H1 (cell line): Measurements from ENCODE around the gene TIMP3. TPM values are rescaled to one million over a fixed set of nuclear protein-coding genes. Genes with fewer than 3 reads are reported as not detected.

ENCODE experiments used
- CTCF ChIA-PET: fragments of 300-600 bp; sonication (Branson Sonifier 250); formaldehyde crosslinking; loops from one replicate; lab custom pipeline; 2021; ENCODE audit not compliant: partially characterized antibody; lab: Charles Lee
- POLR2A ChIA-PET: fragments of 300-600 bp; sonication (Branson Sonifier 250); formaldehyde crosslinking; loops from one replicate; lab custom pipeline; 2021; ENCODE audit warnings: inconsistent platforms; ENCODE audit not compliant: partially characterized antibody; lab: Charles Lee
- DNase-seq, 2 experiments: peaks; one replicate each; pipeline versions ENCODE4 v3.0.0 to v3.0.0-alpha.2; 2010 to 2022; ENCODE audit warnings: low spot score in 2 of 2, low read depth in 1 of 2, mixed read lengths in 1 of 2
- FAIRE-seq: peaks from 2 replicates; lab custom pipeline; 2011; peaks lifted over from hg19 to GRCh38; lab: Jason Lieb, UNC
- H2AFZ ChIP-seq: 2 replicates; pipeline ENCODE4 v1.8.1; 2012; ENCODE audit warnings: low read length, inconsistent platforms
- H2AK5ac ChIP-seq: 2 replicates; pipeline ENCODE4 v1.6.1; 2013; ENCODE audit warnings: low read depth, low read length
- H2BK120ac ChIP-seq: replicated peaks from 2 replicates; pipeline ENCODE3; 2013; ENCODE audit warnings: low read depth, low read length, inconsistent platforms
- H2BK12ac ChIP-seq: 2 replicates; pipeline ENCODE4 v1.6.1; 2013; ENCODE audit warnings: low read depth, low read length
- H2BK15ac ChIP-seq: 2 replicates; pipeline ENCODE4 v1.6.1; 2013; ENCODE audit warnings: low read length
- H2BK20ac ChIP-seq: 2 replicates; pipeline ENCODE4 v1.6.1; 2013; ENCODE audit warnings: low read length
- H2BK5ac ChIP-seq: 2 replicates; pipeline ENCODE4 v1.6.1; 2013; ENCODE audit warnings: low read depth, low read length
- H3K14ac ChIP-seq: 2 replicates; pipeline ENCODE4 v1.6.1; 2013; ENCODE audit warnings: inconsistent platforms; ENCODE audit not compliant: insufficient read length
- H3K18ac ChIP-seq: 2 replicates; pipeline ENCODE4 v1.6.1; 2013; ENCODE audit warnings: low read length; ENCODE audit errors: extremely low read depth
- H3K23ac ChIP-seq: 2 replicates; pipeline ENCODE4 v1.6.1; 2013; ENCODE audit warnings: inconsistent platforms; ENCODE audit not compliant: insufficient read length
- H3K23me2 ChIP-seq: 2 replicates; pipeline ENCODE4 v1.6.1; 2013; ENCODE audit warnings: low read depth, low read length
- H3K27ac ChIP-seq: 2 replicates; pipeline ENCODE4 v1.6.1; 2011; ENCODE audit warnings: low read depth, low read length, inconsistent platforms
- H3K27me3 ChIP-seq, 4 experiments: replicated peaks in 1 of 4; 1 replicate in 1 of 4; 2 replicates in 3 of 4; pipeline versions ENCODE4 v1.6.1 to v1.8.1; 2011 to 2013; ENCODE audit warnings: low read length in 3 of 4, mild to moderate bottlenecking in 3 of 4, inconsistent platforms in 2 of 4, mixed read lengths in 2 of 4, moderate library complexity in 1 of 4; ENCODE audit not compliant: control insufficient read depth in 3 of 4, insufficient read depth in 3 of 4; ENCODE audit errors: extremely low read depth in 1 of 4
- H3K36me3 ChIP-seq, 4 experiments: 2 replicates each; pipeline versions ENCODE4 v1.6.1 to v1.8.1; 2011 to 2013; ENCODE audit warnings: mild to moderate bottlenecking in 4 of 4, low read length in 3 of 4, moderate library complexity in 2 of 4, control low read depth in 1 of 4, inconsistent platforms in 1 of 4; ENCODE audit not compliant: insufficient read depth in 4 of 4, control insufficient read depth in 2 of 4
- H3K4ac ChIP-seq: replicated peaks from 2 replicates; pipeline ENCODE3; 2013; ENCODE audit warnings: low read length, low read depth, mixed read lengths, inconsistent platforms; ENCODE audit not compliant: insufficient read length
- H3K4me1 ChIP-seq, 4 experiments: replicated peaks in 1 of 4; 1 replicate in 1 of 4; 2 replicates in 3 of 4; pipeline versions ENCODE4 v1.6.1 to v1.8.1; 2011 to 2013; ENCODE audit warnings: low read length in 3 of 4, inconsistent platforms in 2 of 4, mixed read lengths in 1 of 4; ENCODE audit not compliant: insufficient read depth in 4 of 4, control insufficient read depth in 3 of 4
- H3K4me2 ChIP-seq, 2 experiments: 2 replicates each; pipeline versions ENCODE4 v1.6.1 to v1.8.1; 2011 to 2013; ENCODE audit warnings: low read depth in 2 of 2, low read length in 2 of 2, control low read depth in 1 of 2, inconsistent platforms in 1 of 2, mild to moderate bottlenecking in 1 of 2; ENCODE audit not compliant: insufficient read depth in 1 of 2
- H3K4me3 ChIP-seq, 4 experiments: fragments of 200-600, 300-600 bp in 1 of 4; sonication (generic), shearing (Covaris generic), sonication (Bioruptor Twin) in 1 of 4; 2 replicates each; pipeline versions ENCODE4 v1.5.1 to v1.8.1; 2011 to 2016; ENCODE audit warnings: low read length in 4 of 4, low read depth in 3 of 4, control low read depth in 2 of 4, inconsistent platforms in 2 of 4, mild to moderate bottlenecking in 2 of 4, mixed read lengths in 1 of 4, moderate library complexity in 1 of 4; ENCODE audit not compliant: insufficient read depth in 2 of 4; ENCODE audit errors: extremely low read depth in 1 of 4
- H3K56ac ChIP-seq: replicated peaks from 2 replicates; pipeline ENCODE3; 2013; ENCODE audit warnings: low read depth, mild to moderate bottlenecking, mixed read lengths, low read length, inconsistent platforms; ENCODE audit not compliant: insufficient read length
- H3K79me1 ChIP-seq: 2 replicates; pipeline ENCODE4 v1.6.1; 2013; ENCODE audit warnings: low read depth, low read length, control low read depth
- H3K79me2 ChIP-seq, 2 experiments: 2 replicates each; pipeline versions ENCODE4 v1.6.1 to v1.8.1; 2012 to 2013; ENCODE audit warnings: low read length in 2 of 2, mild to moderate bottlenecking in 2 of 2, inconsistent platforms in 1 of 2; ENCODE audit not compliant: insufficient read depth in 2 of 2, control insufficient read depth in 1 of 2
- H3K9ac ChIP-seq, 4 experiments: replicated peaks in 1 of 4; 1 replicate in 1 of 4; 2 replicates in 3 of 4; pipeline versions ENCODE4 v1.6.1 to v1.8.1; 2011 to 2013; ENCODE audit warnings: low read depth in 3 of 4, low read length in 3 of 4, control low read depth in 2 of 4, mild to moderate bottlenecking in 2 of 4, moderate library complexity in 2 of 4, inconsistent platforms in 1 of 4; ENCODE audit errors: extremely low read depth in 1 of 4
- H3K9me3 ChIP-seq, 2 experiments: 2 replicates each; pipeline versions ENCODE4 v1.6.1 to v1.8.1; 2012 to 2013; ENCODE audit warnings: mild to moderate bottlenecking in 2 of 2, moderate library complexity in 2 of 2, control low read depth in 1 of 2, inconsistent platforms in 1 of 2, low read depth in 1 of 2, low read length in 1 of 2, mixed read lengths in 1 of 2; ENCODE audit not compliant: insufficient read depth in 2 of 2
- H4K20me1 ChIP-seq, 2 experiments: replicated peaks in 1 of 2; 2 replicates each; pipeline versions ENCODE3 to v1.8.1; 2011 to 2013; ENCODE audit warnings: inconsistent platforms in 2 of 2, low read length in 2 of 2, mild to moderate bottlenecking in 1 of 2; ENCODE audit not compliant: insufficient read depth in 2 of 2, control insufficient read depth in 1 of 2
- H4K5ac ChIP-seq: 2 replicates; pipeline ENCODE4 v1.6.1; 2013; ENCODE audit warnings: low read length, low read depth, mixed read lengths, inconsistent platforms; ENCODE audit not compliant: insufficient read length
- H4K8ac ChIP-seq: 2 replicates; pipeline ENCODE4 v1.8.0; 2013; ENCODE audit warnings: mild to moderate bottlenecking, moderate library complexity, low read length, inconsistent platforms; ENCODE audit not compliant: insufficient read depth; ENCODE audit errors: extremely low read depth
- H4K91ac ChIP-seq: replicated peaks from 2 replicates; pipeline ENCODE3; 2013; ENCODE audit warnings: low read length, mixed read lengths, inconsistent platforms; ENCODE audit not compliant: insufficient read length
- CEBPB ChIP-seq: IDR thresholded peaks from 2 replicates; pipeline ENCODE4 v1.6.1; 2012; ENCODE audit warnings: low read depth, low read length
- CTBP2 ChIP-seq: IDR thresholded peaks from 2 replicates; pipeline ENCODE4 v1.7.0; 2011; ENCODE audit warnings: borderline replicate concordance, mild to moderate bottlenecking, moderate library complexity, mixed read lengths, low read length; ENCODE audit not compliant: insufficient read depth, insufficient read length
- WGBS, 2 experiments: shearing (Covaris generic) in 1 of 2; methylation state at CpG; one replicate each; pipeline versions ENCODE4 v1.1.6 to v1.1.7; 2013 to 2015; ENCODE audit warnings: low lambda C conversion rate in 2 of 2, mixed read lengths in 2 of 2, inconsistent platforms in 1 of 2, low coverage in 1 of 2, missing lambda C conversion rate in 1 of 2; ENCODE audit not compliant: insufficient replicate concordance in 2 of 2, insufficient coverage in 1 of 2, insufficient read length in 1 of 2; ENCODE audit errors: extremely low coverage in 1 of 2, missing lambda C conversion rate in 1 of 2; 5-methylcytosine and 5-hydroxymethylcytosine counted together
- polyA plus RNA-seq, 7 experiments: library from polyadenylated mRNA; depleted of rRNA in 3 of 7; stranded (reverse) in 5 of 7; unstranded in 2 of 7; fragments of >200 nt in 5 of 7; fragments of 200-250 nt in 2 of 7; gene quantifications; 1 replicate in 5 of 7; 2 replicates in 1 of 7; 4 replicates in 1 of 7; pipeline versions ENCODE4 v1.2.1 to v1.2.3, GENCODE V29; 2011 to 2013; ENCODE audit warnings: missing spikeins in 2 of 7, mixed read lengths in 2 of 7
- total RNA-seq: library from RNA; stranded (reverse); fragmentation: NEBNext Ultra II Directional; extraction: Animal tissue kit (Norgen Biotek cat#: 25700); gene quantifications from 2 replicates; pipeline ENCODE4 v1.2.1, GENCODE V29; 2021

The TIMP3 gene
- total and polyA plus RNA-seq, 2 of the 8 experiments (the other 6 are each of a cell fraction or from before 2014, with no cell fraction given): 1.3 to 4.7 TPM

DNA sequence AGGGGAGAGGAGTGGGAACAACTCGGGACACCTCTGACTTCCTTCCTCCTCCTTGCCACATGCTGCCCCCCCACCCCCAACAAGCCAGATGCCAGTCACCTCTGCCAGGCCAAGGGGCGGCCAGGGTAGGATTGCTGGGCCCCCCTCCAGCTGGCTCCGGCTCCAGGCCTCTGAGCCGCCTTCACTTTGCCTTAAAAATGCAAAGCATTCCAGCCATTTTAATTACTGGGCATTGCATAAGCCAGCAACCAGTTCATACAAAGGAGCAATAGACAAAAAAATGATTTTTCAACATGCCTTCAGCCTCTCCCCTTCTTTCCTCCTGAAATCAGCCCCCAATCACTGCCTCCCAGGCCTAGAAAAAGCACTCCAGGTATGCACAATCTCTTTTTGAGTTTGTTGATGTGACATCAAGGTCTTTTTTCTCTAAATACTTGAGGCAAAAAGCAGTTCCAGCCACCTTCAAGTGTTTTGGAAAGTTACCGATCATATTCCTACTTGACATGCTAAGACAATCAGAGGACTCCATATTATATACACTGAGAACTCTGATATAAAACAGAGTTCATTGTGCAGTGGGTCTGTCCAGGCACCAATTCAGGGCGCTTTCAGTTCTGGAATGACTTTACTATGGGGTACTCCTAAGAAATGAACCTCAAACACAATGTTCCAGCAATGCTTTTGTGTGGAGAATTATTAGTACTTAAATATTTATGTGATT, 12.4 kb upstream of the TIMP3 start:
- WGBS, 2 experiments: 88% methylated on average over 6 of the region's 6 CpGs; no CpG with 5 or more reads in 1 of the 2 experiments
- Histone ChIP-seq H4K8ac (no peak overlapping the region), H2BK20ac (no peak overlapping the region), H4K91ac (no peak overlapping the region), H3K14ac (no peak overlapping the region), H2BK12ac (no peak overlapping the region), H2BK15ac (no peak overlapping the region), H3K23ac (no peak overlapping the region), H3K9me3 (no peaks in the 10 kb centered on the region), H3K9ac (no peak overlapping the region), H2AK5ac (no peak overlapping the region), H3K4me3 (no peak overlapping the region), H4K20me1 (peaks cover 0 to 1% of the 10 kb centered on the region in 2 experiments), H3K4me2 (no peak overlapping the region), H3K4ac (no peak overlapping the region), H3K4me1 (peaks cover 0 to 3% (median 0%) of the 10 kb centered on the region in 4 experiments; a peak in 2 of 7 replicates), H3K56ac (no peak overlapping the region), H3K36me3 (no peaks in the 10 kb centered on the region; a peak in 1 of 8 replicates), H3K79me1 (no peaks in the 10 kb centered on the region), H2BK120ac (no peak overlapping the region), H2AFZ (no peak overlapping the region), H3K79me2 (no peaks in the 10 kb centered on the region), H4K5ac (no peak overlapping the region), H3K18ac (no peak overlapping the region), H3K23me2 (no peaks in the 10 kb centered on the region), H2BK5ac (no peak overlapping the region), H3K27me3 (no peaks in the 10 kb centered on the region), H3K27ac (no peak overlapping the region)
- POLR2A ChIA-PET: interaction anchor here (3.0 kb wide), 1 partner anchor 13 kb away, joined by 11 read pairs; the partner anchor contains the start of gene TIMP3
- CTCF ChIA-PET: interaction anchor here (1.4 to 6.6 kb wide), 4 partner anchors 8 to 261 kb away, joined by 3 to 72 read pairs (median 8); no protein-coding TSS in a partner anchor
- TF ChIP-seq CEBPB: peak; percentile 17; the same call in 1 of the 2 replicates
- no peak for TF ChIP-seq CTBP2
- DNase-seq (no peak), FAIRE-seq (no peak)
